Body of pancreas (tissue), 4 donors: ENCODE measurements around the gene NT5M. TPM values are rescaled to one million over a fixed set of nuclear protein-coding genes. Genes with fewer than 3 reads are reported as not detected.
A peak's percentile ranks its signal among the peaks of the same experiment; 100 is the strongest.

Experiments used
- ATAC-seq: fragments of 150-250 bp; one replicate; pipeline ENCODE4 v1.9.1; 2016
- DNase-seq, 4 donors: peaks; one replicate each; pipeline ENCODE4 v3.0.0-alpha.2; 2019
- H3K27ac ChIP-seq, 4 donors: fragments of 200-600 bp; sonication (generic); 1 replicate in 3 of 4; 2 replicates in 1 of 4; pipeline versions ENCODE4 v1.5.1 to v1.6.1; 2016 to 2019; ENCODE audit warnings: mild to moderate bottlenecking in 1 of 4, mixed read lengths in 1 of 4, moderate library complexity in 1 of 4
- H3K27me3 ChIP-seq, 2 donors: fragments of 200-600 bp; sonication (generic); one replicate each; pipeline ENCODE4 v1.6.0; 2016; ENCODE audit warnings: mild to moderate bottlenecking in 1 of 2
- H3K36me3 ChIP-seq, 2 donors: fragments of 200-600 bp; sonication (generic); replicated peaks in 1 of 2; 2 replicates each; pipeline ENCODE4 v1.5.1; 2016; ENCODE audit warnings: low read depth in 2 of 2; ENCODE audit not compliant: insufficient read depth in 1 of 2
- H3K4me1 ChIP-seq: fragments of 200-600 bp; sonication (generic); one replicate; pipeline ENCODE4 v1.6.0; 2016
- H3K4me3 ChIP-seq, 2 donors: fragments of 200-600 bp; sonication (generic); 1 replicate in 1 of 2; 2 replicates in 1 of 2; pipeline ENCODE4 v1.5.1; 2016 to 2019
- H3K9me3 ChIP-seq, 3 donors: fragments of 200-600 bp; sonication (generic); 1 replicate in 2 of 3; 2 replicates in 1 of 3; pipeline ENCODE4 v1.5.1; 2016
- POLR2A ChIP-seq, 3 donors: fragments of 450-650 bp; IDR thresholded peaks; one replicate each; pipeline ENCODE4 v1.6.1; 2016; ENCODE audit warnings: antibody characterized with exemption in 3 of 3, mild to moderate bottlenecking in 2 of 3
- WGBS, 2 donors: methylation state at CpG; one replicate each; pipeline ENCODE4 v1.1.5; 2017; 5-methylcytosine and 5-hydroxymethylcytosine counted together
- intact Hi-C: fragments of 100-400 bp; cut with DNase I; formaldehyde crosslinking; loops from one replicate; pipeline ENCODE4 v1.15.1; 2023
- total RNA-seq, 2 donors: library from RNA; depleted of rRNA; stranded (reverse); fragments of >200 nt; gene quantifications; one replicate each; pipeline ENCODE4 v1.1.0, GENCODE V29; 2016
- TF ChIP-seq, protein P1 (sequence below), 7 experiments: fragments of 450-650 bp in 4 of 7; fragments of 200-600 bp in 3 of 7; sonication (generic) in 3 of 7; IDR thresholded peaks; one replicate each; pipeline ENCODE4 v1.5.1; 2016 to 2019; ENCODE audit warnings: antibody characterized with exemption in 7 of 7

Gene NT5M
- total RNA-seq, 2 donors from 2014 or later, result 1.0 to 1.3 TPM

DNA sequence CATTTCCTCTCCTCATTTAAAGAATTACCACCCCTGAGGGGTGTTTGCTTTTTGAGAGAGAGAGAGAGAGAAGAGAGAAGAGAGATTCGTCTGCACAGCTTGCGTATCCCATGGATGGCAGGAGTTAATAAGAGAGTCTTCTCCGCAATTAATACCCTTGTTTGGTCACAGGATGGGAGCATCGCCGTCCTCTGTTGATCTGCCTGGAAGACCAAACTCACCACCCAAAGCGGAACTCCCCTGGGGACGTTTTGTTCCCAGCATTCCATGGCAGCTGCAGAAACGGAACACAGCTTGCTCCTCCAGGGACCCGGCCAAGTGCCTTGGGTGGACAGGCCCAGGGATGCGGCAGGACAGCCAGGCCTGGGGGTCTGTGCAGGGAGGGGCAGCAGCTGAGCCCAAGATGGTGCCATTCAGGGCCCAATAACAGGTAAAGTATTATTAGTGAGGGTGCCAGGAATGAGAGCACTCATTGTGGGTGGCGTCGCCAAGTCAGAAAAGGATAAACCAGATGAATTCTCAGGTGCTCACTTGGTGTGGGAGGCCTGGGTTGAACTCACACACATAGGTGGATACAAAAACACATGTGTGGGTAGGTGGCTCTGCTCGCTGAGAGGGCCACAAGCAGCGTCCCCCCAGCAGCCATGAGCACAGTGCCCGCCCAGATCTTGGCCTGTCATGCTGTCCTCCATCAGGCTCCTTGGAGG is 83.1 kb downstream of the NT5M start:
- Histone ChIP-seq H3K27me3 (no peaks in the 10 kb centered on the region), H3K27ac (peak overlapping the region in 1 of 4 donors; percentile 70), H3K36me3 (no peaks in the 10 kb centered on the region), H3K4me1 (peaks cover 19% of the 10 kb centered on the region), H3K4me3 (no peak overlapping the region), H3K9me3 (no peaks in the 10 kb centered on the region)
- ATAC-seq (no peak), DNase-seq (peak in 1 of 4 donors; percentile 34)
- WGBS, 2 donors, result 83 to 87% methylated on average over 12 to 15 of the region's 15 CpGs
- intact Hi-C loops, result no loop called here
- no peak for TF ChIP-seq POLR2A (IDR thresholded peaks at IDR 0.05)
- TF ChIP-seq, protein P1, sequence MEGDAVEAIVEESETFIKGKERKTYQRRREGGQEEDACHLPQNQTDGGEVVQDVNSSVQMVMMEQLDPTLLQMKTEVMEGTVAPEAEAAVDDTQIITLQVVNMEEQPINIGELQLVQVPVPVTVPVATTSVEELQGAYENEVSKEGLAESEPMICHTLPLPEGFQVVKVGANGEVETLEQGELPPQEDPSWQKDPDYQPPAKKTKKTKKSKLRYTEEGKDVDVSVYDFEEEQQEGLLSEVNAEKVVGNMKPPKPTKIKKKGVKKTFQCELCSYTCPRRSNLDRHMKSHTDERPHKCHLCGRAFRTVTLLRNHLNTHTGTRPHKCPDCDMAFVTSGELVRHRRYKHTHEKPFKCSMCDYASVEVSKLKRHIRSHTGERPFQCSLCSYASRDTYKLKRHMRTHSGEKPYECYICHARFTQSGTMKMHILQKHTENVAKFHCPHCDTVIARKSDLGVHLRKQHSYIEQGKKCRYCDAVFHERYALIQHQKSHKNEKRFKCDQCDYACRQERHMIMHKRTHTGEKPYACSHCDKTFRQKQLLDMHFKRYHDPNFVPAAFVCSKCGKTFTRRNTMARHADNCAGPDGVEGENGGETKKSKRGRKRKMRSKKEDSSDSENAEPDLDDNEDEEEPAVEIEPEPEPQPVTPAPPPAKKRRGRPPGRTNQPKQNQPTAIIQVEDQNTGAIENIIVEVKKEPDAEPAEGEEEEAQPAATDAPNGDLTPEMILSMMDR (IDR thresholded peaks at IDR 0.05), result no peak

DNA sequence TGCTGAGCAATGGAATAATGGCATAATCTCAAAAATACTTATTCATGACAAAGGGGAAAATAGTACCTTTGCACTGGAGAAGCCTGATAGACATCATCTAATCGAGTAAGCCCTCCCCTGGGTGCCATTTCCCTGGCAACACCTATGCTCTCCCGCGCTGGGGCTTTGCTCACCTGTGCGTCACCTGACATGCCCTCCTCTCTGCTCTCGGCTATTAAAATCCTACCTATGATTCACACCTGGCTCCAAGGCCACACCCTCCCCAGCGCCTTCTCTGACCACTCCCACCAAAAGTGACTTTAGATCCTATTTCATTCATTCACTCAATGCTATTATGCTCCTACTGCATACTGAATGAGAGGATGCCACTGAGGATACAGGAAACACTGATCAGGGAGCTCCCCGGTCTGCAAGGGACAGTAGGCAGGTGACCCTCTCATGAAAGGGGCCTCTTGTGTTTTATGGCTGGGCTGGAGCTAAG is 83.9 kb downstream of the NT5M start:
- peak; percentile 60 for ATAC-seq
- H3K27me3 ChIP-seq, result no peaks in the 10 kb centered on the region
- no peak overlapping the region for H3K4me3 ChIP-seq
- no peaks in the 10 kb centered on the region for H3K9me3 ChIP-seq
- H3K36me3 ChIP-seq, result no peaks in the 10 kb centered on the region
- WGBS, 2 donors, result 40% methylated on average over 7 of the region's 7 CpGs
- H3K4me1 ChIP-seq, result peaks cover 19% of the 10 kb centered on the region
- TF ChIP-seq POLR2A (IDR thresholded peaks at IDR 0.05), result no peak
- TF ChIP-seq, protein P1 (IDR thresholded peaks at IDR 0.05), result no peak
- peak; percentile 44 to 71 (median 65) for DNase-seq
- H3K27ac ChIP-seq, result peak overlapping the region; percentile 25 to 70 (median 61)
- intact Hi-C loops, result no loop called here

DNA sequence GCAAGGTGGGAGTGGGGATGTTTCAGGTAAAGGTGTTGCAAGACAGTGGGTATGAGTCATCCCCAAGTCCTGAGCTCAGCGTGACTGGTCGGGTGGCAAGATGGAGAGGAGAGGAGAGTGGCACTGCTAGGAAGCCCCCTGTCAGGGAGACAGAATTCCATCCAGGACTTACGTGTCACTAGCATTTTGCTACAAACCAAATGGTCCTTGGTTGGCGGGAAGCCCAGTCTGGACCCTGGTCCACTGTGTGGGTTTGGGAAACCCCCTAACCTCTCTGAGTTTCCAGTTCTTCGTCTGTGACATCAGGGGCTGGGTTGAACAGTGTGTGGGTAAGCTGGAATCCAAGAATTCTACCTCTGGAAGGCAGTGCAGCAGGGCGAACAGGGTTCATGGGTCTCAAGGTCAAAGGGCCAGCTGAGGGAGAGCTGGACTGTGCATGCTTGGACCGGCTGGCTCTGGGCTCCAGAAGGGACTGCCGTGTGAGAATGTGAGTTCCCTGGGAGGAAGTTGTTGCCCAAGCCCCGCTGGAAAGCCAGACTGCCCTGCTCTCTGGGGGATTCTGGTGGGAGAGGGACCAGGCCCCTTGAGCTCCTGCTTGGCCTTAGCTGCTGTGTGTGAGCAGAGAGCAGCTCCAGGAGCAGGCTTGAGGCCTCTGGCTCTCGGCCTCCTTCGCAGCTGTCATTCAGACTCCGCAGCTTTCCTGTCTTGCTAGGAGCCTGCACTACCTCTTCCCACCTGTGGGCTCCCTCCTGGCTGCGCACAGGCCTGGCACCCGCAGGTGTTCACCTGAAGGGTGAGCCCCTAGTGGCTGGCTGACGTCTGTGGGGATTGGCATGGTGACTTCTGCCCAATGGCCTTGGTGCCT is 84.6 kb downstream of the NT5M start:
- H3K36me3 ChIP-seq, result no peaks in the 10 kb centered on the region
- 39 to 43% methylated on average over 12 to 15 of the region's 15 CpGs for WGBS, 2 donors
- DNase-seq (peak; percentile 81 to 92 (median 90)), ATAC-seq (peak; percentile 94)
- peak overlapping the region; percentile 32 to 70 (median 61) for H3K27ac ChIP-seq
- TF ChIP-seq POLR2A (IDR thresholded peaks at IDR 0.05), result peak in 1 of 3 donors; percentile 7
- TF ChIP-seq, protein P1 (IDR thresholded peaks at IDR 0.05), result peak; percentile 74 to 99 (median 95)
- intact Hi-C loops, result no loop called here
- no peaks in the 10 kb centered on the region for H3K9me3 ChIP-seq
- no peak overlapping the region for H3K4me3 ChIP-seq
- peaks cover 19% of the 10 kb centered on the region for H3K4me1 ChIP-seq
- no peaks in the 10 kb centered on the region for H3K27me3 ChIP-seq

DNA sequence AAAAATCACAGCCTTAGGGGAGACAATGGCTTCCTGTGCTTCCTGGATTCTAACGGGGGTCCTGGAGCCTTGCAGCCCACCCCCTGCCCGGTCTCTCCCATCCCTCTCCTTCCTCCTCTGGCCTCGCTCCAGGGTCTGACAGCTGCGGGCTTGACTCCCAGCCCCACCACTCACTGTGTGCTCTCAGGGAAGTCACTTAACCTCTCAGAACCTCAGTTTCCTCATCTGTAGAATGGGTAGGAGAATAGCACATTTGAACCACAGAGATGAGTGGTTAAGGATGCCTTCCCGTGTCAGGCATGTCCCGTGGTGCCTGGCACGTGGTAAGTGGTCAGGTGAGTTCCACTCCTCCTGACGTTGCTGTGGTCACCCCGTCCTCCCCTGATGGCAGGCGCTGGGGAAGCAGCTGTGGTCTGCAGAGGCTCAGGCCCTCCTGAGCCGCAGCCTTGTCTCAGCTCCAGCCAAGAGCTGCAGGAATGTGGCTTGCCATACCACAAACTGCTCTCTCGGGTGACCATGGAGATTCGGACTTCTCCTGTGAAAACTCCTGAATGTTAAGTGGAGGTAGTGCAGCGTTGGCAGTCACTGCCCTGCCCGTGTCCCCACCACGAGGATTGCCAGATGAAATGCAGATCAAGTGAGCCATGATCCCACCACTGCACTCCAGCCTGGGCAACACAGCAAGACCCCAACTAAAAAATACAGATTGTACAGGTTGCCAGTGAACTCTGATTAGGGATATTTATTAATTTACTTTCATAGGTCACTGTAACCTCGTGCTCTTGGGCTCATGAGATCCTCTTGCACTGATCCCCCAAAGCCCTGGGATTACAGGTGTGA is 85.7 kb downstream of the NT5M start:
- Histone ChIP-seq H3K27ac (peak overlapping the region in 3 of 4 donors; percentile 61 to 70 (median 61)), H3K9me3 (no peaks in the 10 kb centered on the region), H3K27me3 (no peaks in the 10 kb centered on the region), H3K4me1 (peaks cover 19% of the 10 kb centered on the region), H3K36me3 (no peaks in the 10 kb centered on the region), H3K4me3 (no peak overlapping the region)
- DNase-seq, result no peak
- intact Hi-C loops, result no loop called here
- 82 to 84% methylated on average over 10 to 17 of the region's 17 CpGs for WGBS, 2 donors
- no peak for ATAC-seq
- TF ChIP-seq, protein P1 (IDR thresholded peaks at IDR 0.05), result no peak
- TF ChIP-seq POLR2A (IDR thresholded peaks at IDR 0.05), result no peak
